ENCODE measurements around the gene UNC5C.

UNC5C gene

GRCh38 chr4:95216636-95217035, 332.1 kb downstream of the UNC5C start:
- no peak for DNase-seq (ENCODE audit: low read depth)

GRCh38 chr4:95215991-95216605, 332.7 kb downstream of the UNC5C start:
- DNase-seq (ENCODE audit: low read depth): no peak

GRCh38 chr4:95215043-95215442, 333.7 kb downstream of the UNC5C start:
- DNase-seq (ENCODE audit: low read depth): no peak

- DNase-seq (ENCODE audit: low read depth): no peak
These were observed 334.4 kb downstream of the UNC5C start for GRCh38 chr4:95214408-95214807.

GRCh38 chr4:95213366-95213765, 335.4 kb downstream of the UNC5C start:
- DNase-seq (ENCODE audit: low read depth): no peak

- DNase-seq (ENCODE audit: low read depth): no peak
These were observed 336.1 kb downstream of the UNC5C start for GRCh38 chr4:95212692-95213091.

GRCh38 chr4:95209927-95210326, 338.8 kb downstream of the UNC5C start:
- DNase-seq (ENCODE audit: low read depth): no peak

GRCh38 chr4:95204873-95205272, 343.9 kb downstream of the UNC5C start:
- DNase-seq (ENCODE audit: low read depth): no peak

- DNase-seq (ENCODE audit: low read depth): no peak
These were observed 344.4 kb downstream of the UNC5C start for GRCh38 chr4:95204267-95204844.

GRCh38 chr4:95198961-95199360, 349.8 kb downstream of the UNC5C start:
- no peak for DNase-seq (ENCODE audit: low read depth)

GRCh38 chr4:95197353-95197752, 351.4 kb downstream of the UNC5C start:
- no peak for DNase-seq (ENCODE audit: low read depth)

GRCh38 chr4:95193391-95194224, 355.2 kb downstream of the UNC5C start:
- no peak for DNase-seq (ENCODE audit: low read depth)

GRCh38 chr4:95191537-95191936, 357.2 kb downstream of the UNC5C start:
- DNase-seq (ENCODE audit: low read depth): no peak

GRCh38 chr4:95190751-95191436, 357.9 kb downstream of the UNC5C start:
- DNase-seq (ENCODE audit: low read depth): no peak

- DNase-seq (ENCODE audit: low read depth): no peak
These were observed 359.9 kb downstream of the UNC5C start for GRCh38 chr4:95188701-95189370.

- no peak for DNase-seq (ENCODE audit: low read depth)
These were observed 362.1 kb downstream of the UNC5C start for GRCh38 chr4:95186666-95187065.

GRCh38 chr4:95183656-95184408, 364.9 kb downstream of the UNC5C start:
- no peak for DNase-seq (ENCODE audit: low read depth)

- DNase-seq (ENCODE audit: low read depth): no peak
These were observed 366.8 kb downstream of the UNC5C start for GRCh38 chr4:95181996-95182306.

GRCh38 chr4:95181243-95181995, 367.4 kb downstream of the UNC5C start:
- DNase-seq (ENCODE audit: low read depth): no peak

GRCh38 chr4:95180531-95181242, 368.1 kb downstream of the UNC5C start:
- DNase-seq (ENCODE audit: low read depth): no peak
